Fibroblast of mammary gland (primary cell): ENCODE results near the gene SPRN.

Experiments
- DNase-seq: peaks from one replicate; pipeline ENCODE4 v3.0.0-alpha.2; 2010; ENCODE audit warnings: low read depth
- H3K4me3 ChIP-seq: 2 replicates; pipeline ENCODE4 v1.5.1; 2011; ENCODE audit warnings: low read depth, mild to moderate bottlenecking, low read length, moderate library complexity; ENCODE audit not compliant: control insufficient read depth
- TF ChIP-seq, protein P1 (sequence below): conservative IDR thresholded peaks from 2 replicates; pipeline ENCODE4 v1.5.1; 2011; ENCODE audit warnings: low read depth, low read length, inconsistent platforms; ENCODE audit not compliant: control insufficient read depth, insufficient read depth

The SPRN gene

DNA sequence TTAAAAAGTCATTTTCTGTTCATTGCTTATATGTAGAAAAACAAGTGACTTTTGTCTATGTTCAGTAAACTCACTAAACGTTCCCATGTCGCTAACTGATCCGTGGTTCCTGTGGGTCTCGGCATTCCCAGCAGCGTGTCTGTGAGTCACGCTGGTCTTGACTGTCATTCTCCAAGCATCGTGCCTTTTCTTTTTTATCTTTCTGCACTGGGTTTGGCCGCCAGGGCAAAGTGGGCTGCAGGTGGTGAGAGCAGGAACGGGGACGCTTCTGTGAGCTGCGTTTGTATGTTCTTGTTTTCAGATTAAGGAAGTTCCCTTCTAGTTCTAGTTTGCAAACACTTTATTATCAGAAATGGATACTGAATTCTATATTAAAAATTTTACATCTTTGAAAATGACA, 22.6 kb upstream of the SPRN start:
- TF ChIP-seq, protein P1, sequence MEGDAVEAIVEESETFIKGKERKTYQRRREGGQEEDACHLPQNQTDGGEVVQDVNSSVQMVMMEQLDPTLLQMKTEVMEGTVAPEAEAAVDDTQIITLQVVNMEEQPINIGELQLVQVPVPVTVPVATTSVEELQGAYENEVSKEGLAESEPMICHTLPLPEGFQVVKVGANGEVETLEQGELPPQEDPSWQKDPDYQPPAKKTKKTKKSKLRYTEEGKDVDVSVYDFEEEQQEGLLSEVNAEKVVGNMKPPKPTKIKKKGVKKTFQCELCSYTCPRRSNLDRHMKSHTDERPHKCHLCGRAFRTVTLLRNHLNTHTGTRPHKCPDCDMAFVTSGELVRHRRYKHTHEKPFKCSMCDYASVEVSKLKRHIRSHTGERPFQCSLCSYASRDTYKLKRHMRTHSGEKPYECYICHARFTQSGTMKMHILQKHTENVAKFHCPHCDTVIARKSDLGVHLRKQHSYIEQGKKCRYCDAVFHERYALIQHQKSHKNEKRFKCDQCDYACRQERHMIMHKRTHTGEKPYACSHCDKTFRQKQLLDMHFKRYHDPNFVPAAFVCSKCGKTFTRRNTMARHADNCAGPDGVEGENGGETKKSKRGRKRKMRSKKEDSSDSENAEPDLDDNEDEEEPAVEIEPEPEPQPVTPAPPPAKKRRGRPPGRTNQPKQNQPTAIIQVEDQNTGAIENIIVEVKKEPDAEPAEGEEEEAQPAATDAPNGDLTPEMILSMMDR, result no peak
- DNase-seq, result no peak
- H3K4me3 ChIP-seq, result no peak overlapping the region

DNA sequence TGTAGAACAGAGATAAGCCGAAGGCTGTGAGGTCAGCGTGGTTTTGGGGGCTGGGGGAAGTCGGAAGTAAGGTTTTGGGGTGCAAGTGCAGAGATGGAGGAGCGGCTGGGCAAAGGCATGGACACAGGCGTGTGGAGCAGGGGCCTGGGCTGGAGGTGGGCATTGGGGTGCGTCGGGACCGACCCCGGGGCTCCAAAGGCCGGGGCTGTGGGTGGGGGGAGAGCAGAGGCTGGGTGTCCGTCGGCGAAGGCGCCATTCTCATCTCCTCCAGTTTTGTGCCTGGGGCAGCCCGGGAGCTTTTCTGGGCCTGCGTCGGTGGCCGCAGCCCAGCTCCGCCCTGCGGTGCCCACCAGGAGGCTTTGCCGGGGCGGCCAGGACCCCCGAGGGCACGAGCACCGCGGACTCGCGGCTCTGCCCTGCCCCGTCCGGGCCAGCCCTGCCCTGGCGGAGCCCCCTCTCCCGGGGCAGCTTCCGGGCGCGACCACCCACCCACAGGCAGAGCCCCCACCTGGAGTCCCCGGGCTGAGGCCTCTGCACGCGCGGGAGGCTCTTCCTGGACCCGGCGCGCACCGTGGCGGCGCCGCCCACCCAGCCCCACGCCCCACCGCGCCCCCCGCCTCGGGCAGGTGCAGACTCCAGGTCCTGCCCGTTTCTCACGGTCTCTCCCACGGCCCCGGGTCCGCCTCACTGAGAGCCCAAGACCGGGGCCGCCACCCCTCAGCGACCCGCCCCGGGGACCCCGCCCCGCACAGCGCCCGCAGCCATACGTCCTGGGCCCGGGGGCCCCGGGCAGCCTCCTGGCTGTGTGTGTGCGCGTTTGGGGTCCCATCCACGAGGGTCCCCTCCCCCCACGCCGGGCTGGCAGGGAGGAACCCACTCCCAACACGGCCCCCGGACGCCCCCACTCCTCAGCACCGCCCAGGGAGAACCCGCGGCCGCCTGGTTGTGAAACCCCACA, 21.6 kb upstream of the SPRN start:
- TF ChIP-seq, protein P1, result no peak
- no peak overlapping the region for H3K4me3 ChIP-seq
- no peak for DNase-seq

DNA sequence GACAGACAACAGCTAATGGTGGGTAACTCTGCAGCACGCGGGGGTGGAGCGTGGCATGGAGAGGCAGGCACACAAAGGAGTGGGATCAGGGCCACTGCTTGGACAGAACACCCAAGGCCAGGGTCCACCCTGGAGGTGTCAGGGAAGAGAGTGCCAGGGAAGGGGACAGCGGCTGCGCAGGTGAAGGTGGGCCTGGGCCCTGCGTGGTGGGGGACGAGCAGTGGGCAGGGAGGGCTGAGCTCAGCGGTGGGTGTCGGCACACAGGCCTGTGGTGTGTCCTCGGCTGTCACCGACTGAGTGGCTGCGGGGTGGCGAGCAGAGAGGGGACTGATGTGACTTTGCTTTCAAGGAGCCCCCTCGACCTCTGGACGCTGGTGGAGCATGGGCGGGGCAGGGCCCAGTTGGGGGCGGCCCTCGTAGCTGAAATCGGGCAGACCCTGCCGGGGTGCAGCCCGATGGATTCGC, 20.9 kb upstream of the SPRN start:
- no peak overlapping the region for H3K4me3 ChIP-seq
- no peak for DNase-seq
- TF ChIP-seq, protein P1, result no peak

DNA sequence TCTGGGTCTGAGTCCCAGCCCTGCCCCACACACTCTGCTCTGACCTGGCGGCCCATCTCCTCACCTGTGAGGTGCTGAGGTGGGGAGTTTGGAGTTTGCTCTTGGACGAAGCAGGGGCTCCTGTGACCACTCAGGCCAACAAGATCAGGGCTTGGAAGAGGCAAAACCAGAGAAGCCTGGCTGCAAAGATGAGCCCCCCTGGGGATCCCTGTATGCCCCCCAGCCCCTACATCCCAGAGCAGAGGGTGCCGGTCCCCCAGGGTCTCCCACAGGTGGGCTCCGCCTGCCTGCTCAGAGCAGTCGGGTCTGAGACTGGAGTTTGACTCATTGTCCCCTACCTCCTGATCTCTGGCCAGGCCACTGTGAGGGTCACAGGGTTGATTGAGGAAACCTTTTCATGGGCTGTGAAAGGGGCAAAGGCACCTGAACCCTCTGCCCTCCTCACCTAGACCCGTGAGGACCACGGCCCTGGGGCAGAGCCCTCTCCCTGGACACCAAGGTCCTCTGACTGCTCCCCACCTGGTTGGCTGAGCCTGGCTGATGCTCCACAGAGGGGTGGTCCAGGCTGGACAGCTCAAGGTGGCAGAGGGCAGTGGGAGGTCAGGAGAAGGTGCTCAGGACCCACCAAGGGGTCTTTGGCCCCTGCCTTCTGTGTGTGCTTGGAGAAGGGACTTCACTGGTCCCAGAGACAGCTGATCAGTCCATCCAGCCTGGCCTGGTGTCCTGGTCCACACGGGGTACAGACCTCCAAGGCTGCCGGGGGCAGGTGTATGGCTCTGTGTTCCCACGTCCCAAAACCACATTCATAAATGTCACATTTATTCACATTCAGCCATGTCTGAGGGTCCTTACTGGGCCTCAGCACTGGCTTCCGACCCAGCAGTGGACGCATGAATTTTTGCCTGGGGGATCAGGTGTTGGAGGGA, 20.2 kb upstream of the SPRN start:
- TF ChIP-seq, protein P1, result no peak
- DNase-seq, result no peak
- no peak overlapping the region for H3K4me3 ChIP-seq

DNA sequence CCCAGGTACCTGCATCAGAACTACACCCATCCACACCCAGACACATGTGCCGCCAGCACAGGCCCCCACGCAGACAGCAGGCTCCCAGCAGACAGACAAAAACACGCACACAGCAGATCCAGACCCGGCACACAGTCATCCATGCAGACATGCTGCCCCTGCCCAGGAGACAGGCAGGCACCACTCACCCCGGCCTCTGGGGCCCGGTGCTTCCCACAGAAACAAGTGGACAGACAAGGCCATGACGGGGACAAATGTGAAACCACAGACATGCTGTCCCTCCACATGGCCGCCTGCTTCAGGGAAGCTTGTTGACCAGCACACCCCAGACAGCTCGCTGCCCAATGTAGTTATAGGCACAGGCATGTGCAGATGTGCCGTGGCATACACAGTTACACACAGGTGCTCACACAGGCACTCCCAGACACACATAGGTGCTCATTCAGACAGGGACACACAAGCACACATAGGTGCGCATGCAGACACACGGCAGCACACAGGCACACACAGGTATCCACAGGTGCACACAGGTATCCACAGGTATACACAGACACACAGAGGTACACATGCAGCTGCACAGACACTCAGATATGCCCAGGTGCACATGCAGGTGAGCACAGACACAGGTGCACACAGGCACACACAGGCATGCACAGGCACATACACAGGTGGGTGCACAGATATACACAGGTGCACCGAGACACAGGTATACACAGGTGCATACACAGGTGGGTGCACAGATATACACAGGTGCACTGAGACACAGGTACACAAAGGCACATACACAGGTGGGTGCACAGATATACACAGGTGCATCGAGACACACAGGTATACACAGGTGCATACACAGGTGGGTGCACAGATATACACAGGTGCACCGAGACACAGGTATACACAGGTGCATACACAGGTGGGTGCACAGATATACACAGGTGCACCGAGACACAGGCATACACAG, 18.8 kb upstream of the SPRN start:
- no peak overlapping the region for H3K4me3 ChIP-seq
- no peak for DNase-seq
- TF ChIP-seq, protein P1, result no peak
